ENCODE measurements around the gene ATOH8.

The ATOH8 gene

DNA sequence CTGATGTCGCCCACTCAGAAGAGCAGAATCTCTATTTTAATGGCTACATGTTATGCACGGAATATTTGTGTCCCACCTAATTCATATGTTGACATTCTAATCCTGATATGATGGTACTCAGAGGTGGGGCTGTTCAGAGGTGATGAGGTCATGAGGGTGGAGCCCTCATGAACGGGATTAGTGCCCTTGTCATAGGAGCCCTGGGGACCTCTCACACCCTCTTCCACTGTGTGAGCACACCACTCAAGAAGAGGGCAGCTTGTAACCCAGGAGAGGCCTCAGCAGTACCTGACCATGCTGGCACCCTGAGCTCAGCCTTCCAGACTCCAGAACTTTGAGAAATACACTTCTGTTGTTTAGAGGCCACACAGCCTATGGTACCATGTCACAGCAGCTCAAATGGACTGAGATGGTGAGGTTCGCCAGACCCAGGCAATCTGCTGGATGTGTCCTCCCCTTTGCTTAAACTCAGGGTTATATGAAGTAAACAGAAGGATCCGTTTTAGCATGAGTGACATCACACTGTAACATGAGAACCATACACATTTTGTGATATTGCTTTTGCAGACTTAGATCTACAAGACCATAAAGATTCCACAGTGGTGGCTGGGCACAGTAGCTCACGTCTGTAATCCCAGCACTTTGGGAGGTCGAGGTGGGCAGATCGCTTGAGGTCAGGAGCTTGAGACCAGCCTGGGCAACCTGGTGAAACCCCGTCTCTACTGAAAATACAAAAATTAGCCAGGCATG is 48.7 kb downstream of the ATOH8 start:
- no peak for DNase-seq (ENCODE audit: low read depth)

GRCh38 chr2:85803704-85804425 is 50.1 kb downstream of the ATOH8 start:
- no peak for DNase-seq (ENCODE audit: low read depth)

GRCh38 chr2:85804583-85804982 is 50.8 kb downstream of the ATOH8 start:
- no peak for DNase-seq (ENCODE audit: low read depth)

DNA sequence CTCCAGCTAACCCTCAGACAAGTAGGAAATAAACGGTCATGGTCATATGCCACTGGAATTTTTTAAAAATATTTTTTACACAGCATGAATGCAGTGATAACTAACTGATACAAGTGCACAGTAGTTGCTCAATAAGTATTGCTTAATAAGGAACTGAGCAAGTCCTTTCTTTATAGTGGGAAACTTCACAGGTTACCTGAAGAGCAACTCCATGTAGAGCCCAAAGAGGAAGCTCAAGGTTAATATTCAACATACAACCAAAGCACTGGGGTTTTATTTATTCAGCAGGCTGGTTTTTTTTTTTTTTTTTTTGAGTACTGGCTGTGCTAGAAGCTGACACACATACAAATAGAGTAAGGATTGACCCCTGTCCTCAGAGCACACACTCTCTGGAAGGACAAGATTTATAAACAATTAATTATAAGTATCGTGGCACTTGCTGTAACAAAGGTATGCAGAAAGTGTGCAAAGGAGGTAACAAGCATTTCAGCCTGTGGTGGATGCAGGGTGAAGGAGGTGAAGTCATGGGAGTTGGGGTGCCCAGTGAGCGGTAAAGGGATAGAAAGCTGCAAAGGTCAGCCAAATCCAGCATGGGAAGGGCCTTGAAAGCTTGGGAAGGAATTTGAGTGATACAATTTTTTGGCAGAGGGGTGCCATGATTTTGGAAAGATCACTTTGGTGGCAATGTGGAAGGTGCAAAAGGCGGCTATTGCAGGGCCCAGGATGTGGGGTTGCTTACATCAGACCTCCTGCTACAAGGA is 52.7 kb downstream of the ATOH8 start:
- no peak for DNase-seq (ENCODE audit: low read depth)

DNA sequence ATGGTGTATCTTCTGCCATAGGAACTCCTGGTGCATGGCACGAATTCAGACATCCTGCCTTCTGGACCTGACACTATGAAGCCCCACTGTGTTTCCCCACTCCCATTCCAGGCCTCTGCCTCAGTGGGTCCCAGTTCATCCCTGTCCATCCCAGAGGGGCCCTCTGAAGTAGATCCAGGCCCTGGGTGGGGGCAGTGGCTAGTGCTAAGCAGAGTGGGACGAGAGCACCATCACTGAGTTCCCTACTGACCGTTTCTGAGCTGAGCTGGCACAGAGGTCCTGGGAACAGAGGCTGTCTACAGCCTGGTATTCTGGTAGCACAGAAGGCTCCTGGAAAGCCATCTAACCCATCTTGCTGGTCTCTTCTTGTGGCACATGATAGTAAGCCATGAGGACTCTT is 54.0 kb downstream of the ATOH8 start:
- DNase-seq (ENCODE audit: low read depth) = no peak

DNA sequence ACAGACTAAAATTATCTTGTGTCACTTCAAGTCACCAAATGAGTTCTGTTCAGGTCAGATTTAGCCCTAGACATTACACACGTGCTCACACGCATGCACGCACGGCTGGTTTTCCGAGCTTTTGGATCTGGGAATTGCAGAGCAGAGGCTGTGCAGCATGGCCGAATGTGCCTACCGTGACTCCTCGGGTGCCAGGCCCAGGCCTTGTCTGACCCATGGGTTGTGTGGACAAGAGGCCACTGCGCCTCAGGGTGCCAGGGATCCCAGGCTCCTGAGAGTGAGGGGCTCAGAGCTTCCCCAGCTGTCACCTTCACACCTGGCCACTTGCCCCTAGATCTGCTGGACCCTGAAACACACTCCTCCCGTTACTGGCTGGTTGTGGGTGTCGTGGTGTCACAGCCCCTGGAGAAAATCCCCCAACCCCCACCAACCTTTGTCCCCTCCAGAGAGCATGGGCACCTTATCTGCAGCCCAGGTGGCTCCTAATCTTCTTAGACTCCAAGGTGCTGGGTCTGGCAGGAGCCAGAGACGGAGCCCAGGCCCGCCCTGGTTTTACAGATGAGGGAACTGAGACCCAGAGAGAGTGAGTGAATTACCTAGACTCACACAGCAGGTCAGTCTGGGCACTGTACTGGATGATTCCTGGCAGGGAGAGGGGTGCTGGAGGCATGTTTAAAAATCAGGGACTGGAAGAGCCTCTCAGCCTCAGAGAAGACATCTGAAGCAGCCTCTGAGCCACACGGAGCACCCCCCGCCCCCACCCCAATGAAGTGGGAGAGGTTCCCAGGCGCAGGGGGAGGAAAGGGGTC is 56.8 kb downstream of the ATOH8 start:
- no peak for DNase-seq (ENCODE audit: low read depth)

DNA sequence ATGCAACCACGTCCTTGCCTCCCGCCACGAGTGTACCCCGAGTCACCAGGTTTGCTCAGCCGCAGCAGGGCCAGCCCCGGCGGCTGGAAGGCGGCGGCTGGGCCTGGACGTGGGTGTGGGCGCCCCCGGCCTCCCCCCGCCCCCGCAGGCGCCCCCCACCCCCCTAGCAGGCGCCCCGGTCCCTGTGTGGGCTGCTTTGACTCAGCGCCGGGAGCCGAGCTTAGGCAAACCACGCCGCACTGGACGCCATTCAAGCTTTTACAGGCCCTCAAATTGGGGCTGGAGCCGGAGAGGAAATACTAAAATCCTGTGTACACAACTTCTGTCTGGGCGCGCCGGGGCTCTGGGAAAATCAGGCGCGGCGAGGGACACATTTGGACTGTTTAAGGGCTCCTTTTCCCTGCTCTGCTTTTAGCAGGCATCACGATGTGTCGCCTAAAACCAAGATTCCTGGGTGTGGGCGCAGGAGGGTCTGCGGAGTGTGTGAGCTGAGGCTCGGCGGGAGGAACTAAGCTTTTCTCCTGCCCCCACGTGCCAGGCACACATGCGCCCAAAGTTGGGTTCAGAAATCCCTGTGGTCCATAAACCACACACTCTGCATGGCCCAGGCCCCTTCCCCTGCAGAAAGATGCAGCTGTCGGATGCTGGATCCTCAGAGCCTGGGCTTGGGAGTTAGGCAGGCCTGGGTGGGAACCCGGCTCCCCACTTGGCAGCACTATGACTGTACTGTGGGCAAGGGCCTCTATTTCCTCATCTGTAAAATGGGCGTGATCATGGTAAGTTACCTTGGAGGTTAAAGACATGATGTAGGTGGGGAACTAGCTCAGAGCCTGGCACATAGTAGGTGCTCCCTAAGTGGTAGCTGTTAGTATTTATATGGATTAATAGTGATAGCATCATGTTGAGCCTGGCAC is 57.6 kb downstream of the ATOH8 start:
- no peak for DNase-seq (ENCODE audit: low read depth)

DNA sequence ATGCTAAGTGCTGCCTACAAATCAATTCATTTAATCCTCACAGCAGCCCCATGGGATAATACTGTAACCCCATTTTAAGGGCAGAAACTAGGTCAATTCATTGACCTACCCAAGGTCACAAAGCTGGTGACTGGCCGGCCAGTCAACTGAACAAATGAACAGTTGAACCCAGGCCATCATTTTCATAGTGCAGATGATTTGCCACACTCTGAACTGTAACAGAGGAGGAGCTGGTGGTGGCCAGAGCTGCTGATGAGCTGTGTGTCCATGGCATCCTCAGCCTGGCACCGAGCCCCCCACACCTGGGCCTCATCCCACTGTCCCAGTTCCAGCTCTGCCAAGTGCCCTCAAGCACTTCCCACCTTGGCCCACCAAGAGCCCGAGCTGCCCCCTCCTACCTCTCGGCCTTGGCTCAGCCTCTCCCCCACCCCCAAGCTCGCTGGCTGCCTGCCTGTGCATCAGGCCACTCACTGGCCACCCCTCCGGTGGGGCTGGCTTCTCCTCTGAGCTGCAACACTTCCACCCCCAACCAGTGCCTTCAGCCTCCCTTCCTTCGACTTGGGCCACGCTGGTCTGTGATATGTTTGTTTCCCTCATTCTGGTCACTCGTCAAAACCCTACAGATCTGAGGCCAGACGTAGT is 58.4 kb downstream of the ATOH8 start:
- DNase-seq (ENCODE audit: low read depth) = no peak

GRCh38 chr2:85813211-85813981 is 59.6 kb downstream of the ATOH8 start:
- DNase-seq (ENCODE audit: low read depth) = no peak

DNA sequence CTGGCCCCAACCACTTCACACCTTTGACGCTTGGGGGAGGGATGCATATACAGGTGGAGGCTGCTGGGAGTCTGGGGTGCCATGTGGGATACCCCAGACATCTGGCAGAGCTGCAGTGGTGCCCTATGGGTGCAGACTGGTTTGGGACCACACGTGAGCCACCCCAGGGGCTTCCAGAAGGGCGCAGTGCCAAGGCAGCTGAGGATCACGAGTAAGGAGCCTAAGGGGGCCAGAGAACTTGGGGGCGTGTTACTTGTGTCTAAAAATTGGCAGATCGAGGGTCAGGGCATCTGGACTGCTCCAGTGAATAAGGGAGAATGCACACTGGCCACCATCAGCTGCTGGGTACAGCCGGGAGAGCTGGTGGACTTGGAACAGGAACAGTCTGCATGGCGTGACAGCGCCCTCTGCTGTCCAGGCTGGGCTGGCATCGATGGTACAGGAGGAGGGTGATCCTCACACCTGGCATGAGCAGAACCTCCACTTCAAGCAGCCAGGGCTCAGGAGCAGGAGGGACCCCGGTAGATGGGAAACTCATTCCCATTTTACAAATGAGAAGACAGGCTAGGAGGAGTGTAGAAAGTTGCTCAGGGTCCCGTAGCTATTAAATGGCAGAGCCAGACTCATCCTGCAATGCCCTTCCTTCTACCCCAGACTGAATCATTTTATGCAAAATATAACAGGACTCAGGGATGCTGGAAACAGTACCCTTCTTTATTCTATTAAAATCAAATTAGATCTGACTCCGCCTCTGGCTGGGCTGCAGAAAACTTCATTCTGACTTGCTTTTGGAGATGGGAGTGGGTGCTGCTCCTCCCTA is 60.4 kb downstream of the ATOH8 start:
- peak; percentile 75 for DNase-seq (ENCODE audit: low read depth)

DNA sequence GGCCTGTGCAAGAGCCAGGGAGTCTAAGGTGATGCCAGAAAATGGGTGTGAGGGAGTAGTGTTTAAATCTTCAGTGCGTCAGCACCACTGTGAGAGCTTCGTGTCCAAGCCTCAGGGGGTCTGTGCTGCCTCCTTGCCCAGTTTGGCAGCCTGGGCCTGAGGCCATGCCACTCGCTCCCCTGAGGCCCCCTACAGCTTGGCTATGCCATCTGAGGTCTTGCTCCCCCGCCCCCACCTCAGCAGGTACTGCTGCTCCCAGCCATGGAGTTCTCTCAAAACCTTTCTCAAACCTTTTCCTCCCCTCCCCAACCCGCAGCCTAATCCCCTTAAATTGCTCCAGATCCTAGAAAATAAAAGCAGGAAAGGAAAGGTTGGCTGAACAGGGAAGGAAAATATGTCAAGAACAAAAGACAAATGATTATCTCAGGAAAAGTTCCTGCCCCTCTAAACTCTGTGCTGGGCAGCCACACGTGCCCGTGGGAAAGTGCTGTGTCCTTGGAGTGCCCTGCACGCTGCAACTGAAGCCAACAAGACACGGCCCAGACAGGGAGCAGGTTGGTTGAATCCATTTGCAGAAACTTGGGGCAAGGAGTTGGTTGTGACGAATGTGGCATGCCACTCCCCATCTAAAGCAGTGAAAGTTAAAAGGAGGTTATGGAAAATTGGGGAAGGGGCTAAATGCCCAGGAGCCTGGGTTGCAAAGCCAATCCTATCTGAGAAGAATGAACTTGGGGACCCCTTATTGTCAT is 61.2 kb downstream of the ATOH8 start:
- no peak for DNase-seq (ENCODE audit: low read depth)

GRCh38 chr2:85819811-85820510 is 66.2 kb downstream of the ATOH8 start:
- no peak for DNase-seq (ENCODE audit: low read depth)

DNA sequence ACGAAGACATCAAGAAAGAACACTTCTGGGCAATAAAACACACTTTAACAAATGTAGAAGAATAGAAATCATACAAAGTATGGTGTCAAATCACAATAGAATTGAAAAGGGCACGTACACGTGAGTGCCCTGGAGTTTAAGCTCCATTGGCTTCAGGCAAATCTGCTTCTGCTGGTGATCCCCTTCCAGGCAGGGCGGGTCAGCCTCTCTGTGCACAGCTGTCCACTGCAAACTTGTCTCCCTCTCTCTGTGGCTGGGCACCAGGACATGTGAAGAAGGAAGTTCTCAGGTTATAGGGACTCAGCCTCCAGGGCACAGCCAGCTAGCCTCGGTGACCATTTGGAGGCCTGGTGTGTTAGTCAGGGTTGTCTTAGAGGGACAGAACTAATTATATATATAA is 69.0 kb downstream of the ATOH8 start:
- DNase-seq (ENCODE audit: low read depth) = no peak

DNA sequence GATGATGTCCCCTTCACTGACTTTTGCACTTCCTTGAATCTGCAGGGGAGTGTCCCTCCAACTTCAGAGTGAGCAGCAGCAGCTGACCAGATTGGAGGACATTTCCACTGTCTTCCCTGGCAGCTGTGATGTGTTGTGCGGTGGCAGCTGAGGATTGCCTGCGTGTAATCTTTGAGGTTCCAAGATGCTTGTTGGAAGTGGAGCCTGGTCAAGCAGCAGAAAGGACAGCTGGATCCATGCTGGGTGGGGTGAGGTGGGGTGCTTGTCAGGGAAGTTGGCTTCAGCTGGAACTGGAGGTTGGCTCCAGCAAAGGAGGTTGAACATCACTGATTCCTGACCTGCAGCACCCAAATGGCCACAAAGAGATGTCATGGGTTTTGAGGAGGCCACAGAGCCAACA is 70.2 kb downstream of the ATOH8 start:
- no peak for DNase-seq (ENCODE audit: low read depth)

DNA sequence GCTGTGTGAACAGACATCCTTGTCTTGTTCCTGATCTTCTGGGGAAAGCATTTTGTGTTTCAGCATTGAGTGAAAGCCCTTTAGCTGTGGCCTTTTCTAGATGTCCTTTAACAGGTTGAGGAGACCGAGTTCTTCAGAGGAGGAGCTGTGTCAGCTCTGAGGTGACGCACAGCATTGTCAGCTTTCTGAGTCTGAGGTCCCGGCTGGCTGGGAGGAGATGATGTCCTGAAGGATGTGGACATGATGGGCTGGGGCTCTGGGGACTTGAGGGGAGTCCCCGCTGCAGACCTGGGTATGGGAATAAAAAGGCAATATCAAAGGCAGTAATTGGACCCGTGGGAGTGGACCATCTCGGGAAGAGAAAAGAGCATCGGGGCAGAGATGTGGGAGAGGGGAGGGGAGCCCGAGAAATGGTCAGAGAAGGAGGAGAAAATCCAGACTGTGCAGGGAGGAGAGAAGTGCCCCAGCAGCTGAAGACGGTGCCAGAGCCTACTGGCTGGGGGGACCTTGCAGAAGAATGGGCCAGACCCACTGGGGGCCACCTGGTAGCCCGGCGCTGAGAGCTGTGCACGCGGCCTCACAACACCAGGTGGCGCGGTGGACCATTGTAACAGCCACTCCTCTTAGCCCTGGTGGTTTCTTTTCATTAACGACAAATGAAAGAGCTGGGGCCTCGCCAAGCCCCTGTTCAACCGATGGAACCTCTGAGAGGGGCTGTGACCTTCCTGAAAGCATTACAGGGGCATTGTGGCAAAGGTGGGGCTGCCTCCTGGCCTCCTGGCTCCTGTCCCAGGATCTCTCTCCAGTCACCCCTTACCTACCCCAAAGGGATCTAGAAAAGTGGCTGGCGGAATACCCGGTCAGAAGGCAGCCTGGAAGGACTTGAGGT is 73.4 kb downstream of the ATOH8 start:
- DNase-seq (ENCODE audit: low read depth) = peak; percentile 71

GRCh38 chr2:85827879-85828569 is 74.2 kb downstream of the ATOH8 start:
- no peak for DNase-seq (ENCODE audit: low read depth)
